Dendritic cell treated with granulocyte-macrophage colony-stimulating factor and Interleukin-4, amounts not matched to agents 40 ng/mL and 50 ng/mL, for 4 days (primary cell): ENCODE results near the gene ETV6.
A peak's percentile ranks its signal among the peaks of the same experiment; 100 is the strongest.

Experiments
- H3K27ac Mint-ChIP-seq: one replicate; pipeline ENCODE4 v1.8.0; 2022; ENCODE audit warnings: mild to moderate bottlenecking, mixed read lengths
- H3K27me3 Mint-ChIP-seq: one replicate; pipeline ENCODE4 v1.8.0; 2022; ENCODE audit warnings: mild to moderate bottlenecking, mixed read lengths
- H3K36me3 Mint-ChIP-seq: one replicate; pipeline ENCODE4 v1.8.0; 2022; ENCODE audit warnings: low read depth, mixed read lengths
- H3K4me1 Mint-ChIP-seq: one replicate; pipeline ENCODE4 v1.8.0; 2022; ENCODE audit warnings: low read depth, mixed read lengths
- H3K4me3 Mint-ChIP-seq: one replicate; pipeline ENCODE4 v1.8.0; 2022; ENCODE audit warnings: mild to moderate bottlenecking, moderate library complexity, mixed read lengths
- H3K9me3 Mint-ChIP-seq: one replicate; pipeline ENCODE4 v1.8.0; 2022; ENCODE audit warnings: mixed read lengths
- intact Hi-C: fragments of 100-400 bp; cut with micrococcal nuclease; formaldehyde crosslinking; loops from one replicate; pipeline ENCODE4 v1.15.0; 2022

Gene ETV6

DNA sequence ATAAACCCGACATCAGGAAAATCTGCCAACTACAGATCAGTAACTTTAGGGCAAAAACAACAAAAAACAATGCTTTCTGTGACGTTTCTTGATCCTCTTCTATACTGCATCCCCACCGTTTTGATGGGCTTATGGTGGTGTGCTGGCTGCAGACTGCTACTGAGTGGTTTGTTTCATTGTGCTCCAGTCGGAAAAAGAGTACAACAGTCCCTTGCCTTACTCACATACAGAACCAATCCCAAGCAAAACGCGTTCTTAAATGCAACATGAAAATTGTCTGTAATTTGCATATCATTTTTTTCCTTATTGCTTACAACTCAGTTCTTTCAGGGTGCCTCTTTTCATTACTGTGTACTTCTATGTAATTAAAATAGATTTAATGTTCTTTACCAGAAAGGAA lies 2.3 kb downstream of the ETV6 start:
- H3K4me1 Mint-ChIP-seq: peaks cover 47% of the 10 kb centered on the region
- no peaks in the 10 kb centered on the region for H3K9me3 Mint-ChIP-seq
- intact Hi-C loops: loop anchor here (5.0 kb wide), 5 partner anchors 36 to 381 kb away; no protein-coding TSS in a partner anchor
- peak overlapping the region; percentile 97 for H3K27ac Mint-ChIP-seq
- peak overlapping the region; percentile 93 for H3K4me3 Mint-ChIP-seq
- H3K36me3 Mint-ChIP-seq: peaks cover 55% of the 10 kb centered on the region
- H3K27me3 Mint-ChIP-seq: no peaks in the 10 kb centered on the region

- Mint-ChIP-seq H3K4me1 (peaks cover 54% of the 10 kb centered on the region), H3K27me3 (no peaks in the 10 kb centered on the region), H3K4me3 (peak overlapping the region; percentile 93), H3K27ac (peak overlapping the region; percentile 97), H3K36me3 (peaks cover 62% of the 10 kb centered on the region), H3K9me3 (no peaks in the 10 kb centered on the region)
- intact Hi-C loops: loop anchor here (5.0 kb wide), 5 partner anchors 35 to 380 kb away; no protein-coding TSS in a partner anchor
These were observed 3.0 kb downstream of the ETV6 start for GRCh38 chr12:11652351-11653040.

DNA sequence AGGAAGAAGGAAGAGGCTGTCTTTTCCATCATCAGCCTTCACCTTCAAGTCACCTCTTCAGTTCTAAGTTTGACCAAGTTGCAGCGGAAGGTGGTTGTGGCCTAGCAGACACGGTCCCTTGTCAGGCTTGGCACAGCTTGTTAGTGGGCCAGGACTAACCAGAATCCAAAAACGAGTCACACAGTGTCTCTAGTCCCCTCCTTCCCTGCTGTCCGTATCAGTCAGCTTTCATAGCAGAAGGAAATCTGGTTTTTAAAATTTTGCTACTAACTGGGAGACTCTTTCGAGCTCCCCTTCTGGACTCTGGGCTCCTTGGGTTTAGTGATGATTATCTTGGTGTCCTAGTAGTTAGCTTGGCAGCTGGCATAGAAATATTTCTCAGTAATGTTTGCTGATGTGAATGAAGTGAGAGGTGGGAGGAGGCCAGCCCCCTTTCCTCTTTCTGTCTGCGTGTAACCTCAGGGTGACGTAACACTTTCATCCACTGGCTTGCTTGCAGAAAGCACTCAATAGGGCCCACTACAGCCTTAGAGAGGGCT lies 3.8 kb downstream of the ETV6 start:
- H3K27ac Mint-ChIP-seq: peak overlapping the region; percentile 97
- H3K9me3 Mint-ChIP-seq: no peaks in the 10 kb centered on the region
- peak overlapping the region; percentile 93 for H3K4me3 Mint-ChIP-seq
- intact Hi-C loops: loop anchor here (5.0 kb wide), 5 partner anchors 34 to 379 kb away; no protein-coding TSS in a partner anchor
- no peaks in the 10 kb centered on the region for H3K27me3 Mint-ChIP-seq
- peaks cover 70% of the 10 kb centered on the region for H3K36me3 Mint-ChIP-seq
- H3K4me1 Mint-ChIP-seq: peaks cover 54% of the 10 kb centered on the region

- H3K9me3 Mint-ChIP-seq: no peaks in the 10 kb centered on the region
- H3K4me3 Mint-ChIP-seq: peak overlapping the region; percentile 49
- intact Hi-C loops: loop anchor here (5.0 kb wide), 5 partner anchors 33 to 378 kb away; no protein-coding TSS in a partner anchor
- H3K27me3 Mint-ChIP-seq: no peaks in the 10 kb centered on the region
- peaks cover 64% of the 10 kb centered on the region for H3K4me1 Mint-ChIP-seq
- peaks cover 81% of the 10 kb centered on the region for H3K36me3 Mint-ChIP-seq
- peak overlapping the region; percentile 97 for H3K27ac Mint-ChIP-seq
These were observed 4.9 kb downstream of the ETV6 start for GRCh38 chr12:11654338-11654737.

- Mint-ChIP-seq H3K9me3 (no peaks in the 10 kb centered on the region), H3K27ac (peak overlapping the region; percentile 97), H3K4me1 (peaks cover 68% of the 10 kb centered on the region), H3K36me3 (peaks cover 82% of the 10 kb centered on the region), H3K4me3 (peak overlapping the region; percentile 11), H3K27me3 (no peaks in the 10 kb centered on the region)
- intact Hi-C loops: loop anchor here (5.0 kb wide), 5 partner anchors 32 to 377 kb away; no protein-coding TSS in a partner anchor
These were observed 5.3 kb downstream of the ETV6 start for GRCh38 chr12:11654802-11655201.

- Mint-ChIP-seq H3K9me3 (no peaks in the 10 kb centered on the region), H3K36me3 (peaks cover 82% of the 10 kb centered on the region), H3K4me1 (peaks cover 79% of the 10 kb centered on the region), H3K4me3 (peak overlapping the region; percentile 59), H3K27me3 (no peaks in the 10 kb centered on the region), H3K27ac (peak overlapping the region; percentile 64)
- intact Hi-C loops: no loop called here
These were observed 6.4 kb downstream of the ETV6 start for GRCh38 chr12:11655842-11656241.

DNA sequence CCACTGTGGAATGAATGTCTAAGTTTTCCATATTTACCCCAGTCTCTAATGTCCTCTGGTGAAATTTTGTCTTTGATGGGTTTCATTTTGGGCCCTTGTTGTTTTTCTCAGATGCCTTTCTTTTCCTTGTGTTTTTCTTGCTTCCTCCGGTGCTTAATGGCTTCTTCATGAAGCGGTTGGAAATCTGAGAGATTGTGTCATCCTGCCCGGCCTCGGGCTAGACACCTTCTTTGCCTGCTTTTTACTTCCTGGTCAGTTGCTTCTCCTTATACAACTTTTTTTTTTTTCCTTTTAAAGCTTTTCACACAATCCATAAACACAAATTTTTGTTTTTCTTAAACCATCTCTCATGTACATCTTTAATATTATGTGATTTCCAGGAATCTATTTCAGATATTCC lies 7.1 kb downstream of the ETV6 start:
- no peaks in the 10 kb centered on the region for H3K27me3 Mint-ChIP-seq
- H3K36me3 Mint-ChIP-seq: peaks cover 82% of the 10 kb centered on the region
- intact Hi-C loops: no loop called here
- no peaks in the 10 kb centered on the region for H3K9me3 Mint-ChIP-seq
- peak overlapping the region; percentile 59 for H3K4me3 Mint-ChIP-seq
- H3K27ac Mint-ChIP-seq: peak overlapping the region; percentile 64
- H3K4me1 Mint-ChIP-seq: peaks cover 86% of the 10 kb centered on the region

DNA sequence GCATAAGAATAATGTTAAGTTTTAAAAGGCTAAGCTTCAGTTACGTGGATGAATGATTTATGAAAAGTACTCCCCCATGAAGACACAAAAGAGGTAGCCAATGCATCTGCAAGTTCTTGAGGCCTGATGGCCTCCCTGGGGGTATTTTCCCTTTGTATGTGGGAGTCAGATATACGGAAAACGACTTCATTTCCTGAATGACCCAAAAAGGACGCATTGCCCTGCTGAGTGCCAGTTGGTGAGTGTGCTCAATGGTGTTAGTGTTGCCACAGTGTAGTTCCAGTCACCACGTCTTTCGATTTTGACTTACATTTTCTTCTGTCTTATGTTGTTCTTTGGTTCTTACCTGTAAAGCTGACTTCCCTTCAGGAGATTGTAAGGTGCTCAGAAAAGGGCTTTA lies 8.0 kb downstream of the ETV6 start:
- Mint-ChIP-seq H3K27me3 (no peaks in the 10 kb centered on the region), H3K4me3 (no peak overlapping the region), H3K9me3 (no peaks in the 10 kb centered on the region), H3K36me3 (peaks cover 82% of the 10 kb centered on the region), H3K4me1 (peaks cover 94% of the 10 kb centered on the region), H3K27ac (peak overlapping the region; percentile 64)
- intact Hi-C loops: no loop called here

- intact Hi-C loops: no loop called here
- peaks cover 86% of the 10 kb centered on the region for H3K36me3 Mint-ChIP-seq
These were observed 9.3 kb downstream of the ETV6 start for GRCh38 chr12:11658791-11659190.

DNA sequence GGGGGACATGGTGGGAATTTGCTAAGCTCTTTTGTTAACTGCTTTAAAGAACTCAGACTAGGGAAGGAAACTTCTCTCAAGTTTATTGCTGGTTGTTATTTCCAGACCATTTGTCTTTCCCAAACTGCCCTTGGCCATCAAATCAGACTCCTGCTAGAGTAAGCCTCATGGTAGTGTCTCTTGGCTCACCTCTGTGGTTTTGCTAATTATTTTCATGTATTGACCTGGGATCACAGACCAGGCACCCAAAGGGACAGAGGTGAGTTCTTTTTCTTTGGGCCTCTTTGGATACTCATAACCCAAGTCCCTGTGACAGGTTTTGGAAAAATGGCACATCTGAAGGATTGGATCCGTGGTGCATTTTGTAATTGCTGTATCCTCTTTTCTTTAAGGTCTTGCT lies 11.2 kb downstream of the ETV6 start:
- peaks cover 100% of the 10 kb centered on the region for H3K4me1 Mint-ChIP-seq
- no peaks in the 10 kb centered on the region for H3K27me3 Mint-ChIP-seq
- no peaks in the 10 kb centered on the region for H3K9me3 Mint-ChIP-seq
- peak overlapping the region; percentile 44 for H3K27ac Mint-ChIP-seq
- intact Hi-C loops: no loop called here
- H3K36me3 Mint-ChIP-seq: peaks cover 100% of the 10 kb centered on the region
- no peak overlapping the region for H3K4me3 Mint-ChIP-seq

More at GRCh38 chr12:11658791-11659190, 9.3 kb downstream of the ETV6 start:
- peaks cover 96% of the 10 kb centered on the region for H3K4me1 Mint-ChIP-seq
- H3K4me3 Mint-ChIP-seq: no peak overlapping the region
- no peaks in the 10 kb centered on the region for H3K27me3 Mint-ChIP-seq
- H3K27ac Mint-ChIP-seq: peak overlapping the region; percentile 44
- no peaks in the 10 kb centered on the region for H3K9me3 Mint-ChIP-seq

GRCh38 chr12:11661491-11662089 lies 12.1 kb downstream of the ETV6 start:
- Mint-ChIP-seq H3K9me3 (no peaks in the 10 kb centered on the region), H3K27ac (peak overlapping the region; percentile 60), H3K4me3 (no peak overlapping the region), H3K4me1 (peaks cover 100% of the 10 kb centered on the region), H3K36me3 (peaks cover 100% of the 10 kb centered on the region), H3K27me3 (no peaks in the 10 kb centered on the region)
- intact Hi-C loops: no loop called here

DNA sequence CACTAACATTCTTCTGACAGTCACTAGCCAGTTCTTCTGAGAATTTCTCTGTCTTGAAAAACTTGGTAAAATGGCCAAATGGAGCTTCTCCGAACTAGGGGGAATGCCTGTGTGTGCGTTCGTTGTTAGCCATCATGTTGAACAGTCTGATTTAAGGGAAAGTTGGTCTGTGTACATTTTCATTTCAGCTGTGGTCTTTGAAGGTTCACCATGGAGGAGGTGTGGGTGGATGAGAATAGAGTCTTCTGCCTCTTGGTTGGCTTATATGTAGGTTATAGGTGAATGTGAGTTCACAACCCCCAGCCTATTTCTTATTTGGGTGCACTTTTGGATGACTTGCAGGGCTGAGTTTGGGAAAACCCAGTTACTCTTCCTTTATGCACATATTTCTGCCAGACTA lies 12.9 kb downstream of the ETV6 start:
- Mint-ChIP-seq H3K4me1 (peaks cover 100% of the 10 kb centered on the region), H3K9me3 (no peaks in the 10 kb centered on the region), H3K27me3 (no peaks in the 10 kb centered on the region), H3K4me3 (no peak overlapping the region), H3K36me3 (peaks cover 100% of the 10 kb centered on the region), H3K27ac (peak overlapping the region; percentile 60)
- intact Hi-C loops: no loop called here

DNA sequence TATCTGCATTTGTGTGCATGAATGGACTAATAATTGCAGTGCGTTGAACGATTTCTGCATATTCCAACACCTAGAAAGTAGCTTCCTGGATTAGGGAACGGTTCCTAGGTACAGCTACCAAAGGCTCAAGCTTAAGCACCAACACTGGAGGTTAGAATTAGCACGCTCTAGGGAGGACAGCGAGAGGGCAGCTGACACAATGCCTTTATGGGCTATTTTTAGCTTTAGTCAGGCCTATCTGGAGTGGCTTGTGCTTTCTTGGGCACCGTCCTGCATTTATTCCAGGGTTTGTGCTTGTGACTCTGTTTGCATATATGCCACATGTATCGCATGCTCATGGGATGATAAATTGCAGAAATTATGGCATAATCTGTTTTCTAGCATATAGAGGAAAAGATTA lies 13.7 kb downstream of the ETV6 start:
- Mint-ChIP-seq H3K27ac (peak overlapping the region; percentile 18), H3K4me3 (no peak overlapping the region), H3K9me3 (no peaks in the 10 kb centered on the region), H3K4me1 (peaks cover 99% of the 10 kb centered on the region), H3K36me3 (peaks cover 100% of the 10 kb centered on the region), H3K27me3 (no peaks in the 10 kb centered on the region)
- intact Hi-C loops: no loop called here

- H3K4me1 Mint-ChIP-seq: peaks cover 99% of the 10 kb centered on the region
- peaks cover 98% of the 10 kb centered on the region for H3K36me3 Mint-ChIP-seq
- intact Hi-C loops: no loop called here
- H3K9me3 Mint-ChIP-seq: no peaks in the 10 kb centered on the region
- H3K27me3 Mint-ChIP-seq: no peaks in the 10 kb centered on the region
- H3K4me3 Mint-ChIP-seq: no peak overlapping the region
- H3K27ac Mint-ChIP-seq: no peak overlapping the region
These were observed 14.6 kb downstream of the ETV6 start for GRCh38 chr12:11664101-11664500.
